Endothelial cell of umbilical vein (primary cell): ENCODE measurements around the gene TMIE. TPM values are rescaled to one million over a fixed set of nuclear protein-coding genes. Genes with fewer than 3 reads are reported as not detected.

Source experiments
- BruUV-seq: library from RNA; stranded (reverse); fragments of 400-500 nt; replicated peaks from 2 replicates; lab custom pipeline; 2021; lab: Mats Ljungman, UMichigan
- CTCF ChIA-PET: fragments of 300-600, 350-600 bp; sonication (Branson Sonifier 250); formaldehyde crosslinking; loops from one replicate; lab custom pipeline; 2021; ENCODE audit warnings: antibody characterized with exemption, inconsistent platforms; lab: Charles Lee
- POLR2A ChIA-PET: fragments of 300-600, 350-600 bp; sonication (Branson Sonifier 250); formaldehyde crosslinking; loops from one replicate; lab custom pipeline; 2021; ENCODE audit warnings: antibody characterized with exemption, inconsistent platforms; lab: Charles Lee
- DNase-seq: peaks from one replicate; pipeline ENCODE4 v3.0.0-alpha.2; 2011; ENCODE audit warnings: low read depth, low spot score
- FAIRE-seq: peaks from 2 replicates; lab custom pipeline; 2011; peaks lifted over from hg19 to GRCh38; lab: Jason Lieb, UNC
- H2AFZ ChIP-seq: 2 replicates; pipeline ENCODE4 v1.6.0; 2012; ENCODE audit warnings: low read depth, low read length, control low read depth, inconsistent platforms
- H3K27ac ChIP-seq: 2 replicates; pipeline ENCODE4 v1.5.1; 2011; ENCODE audit warnings: low read depth, mild to moderate bottlenecking, control low read depth, low read length, moderate library complexity; ENCODE audit not compliant: insufficient read depth
- H3K27me3 ChIP-seq, 2 experiments: 2 replicates each; pipeline versions ENCODE4 v1.6.0 to v1.6.1; 2011; ENCODE audit warnings: low read length in 2 of 2, mixed read lengths in 1 of 2; ENCODE audit not compliant: control insufficient read depth in 2 of 2, insufficient read depth in 2 of 2
- H3K36me3 ChIP-seq, 2 experiments: 2 replicates in 1 of 2; 3 replicates in 1 of 2; pipeline ENCODE4 v1.5.1; 2011; ENCODE audit warnings: low read length in 2 of 2, mild to moderate bottlenecking in 1 of 2, moderate library complexity in 1 of 2; ENCODE audit not compliant: control insufficient read depth in 2 of 2, insufficient read depth in 2 of 2; ENCODE audit errors: extremely low read depth in 1 of 2
- H3K4me1 ChIP-seq: 3 replicates; pipeline ENCODE4 v1.5.1; 2011; ENCODE audit warnings: mild to moderate bottlenecking, low read length; ENCODE audit not compliant: control insufficient read depth, insufficient read depth; ENCODE audit errors: extremely low read depth
- H3K4me2 ChIP-seq: 2 replicates; pipeline ENCODE4 v1.6.1; 2011; ENCODE audit warnings: low read length, control low read depth, mixed read lengths; ENCODE audit not compliant: insufficient read depth
- H3K4me3 ChIP-seq, 3 experiments: fragments of 200-600 bp in 1 of 3; sonication (generic), shearing (Covaris generic) in 1 of 3; replicated peaks in 1 of 3; 2 replicates each; pipeline ENCODE4 v1.5.1; 2011 to 2016; ENCODE audit warnings: control low read depth in 3 of 3, low read length in 3 of 3, mild to moderate bottlenecking in 2 of 3, inconsistent platforms in 1 of 3, low read depth in 1 of 3, moderate library complexity in 1 of 3; ENCODE audit not compliant: insufficient read depth in 1 of 3
- H3K79me2 ChIP-seq: 2 replicates; pipeline ENCODE4 v1.6.0; 2012; ENCODE audit warnings: low read length, inconsistent platforms; ENCODE audit not compliant: control insufficient read depth, insufficient read depth
- H3K9ac ChIP-seq: replicated peaks from 2 replicates; pipeline ENCODE3; 2011; ENCODE audit warnings: low read length, control low read depth; ENCODE audit not compliant: insufficient read depth; ENCODE audit errors: extremely low read depth
- H3K9me1 ChIP-seq: replicated peaks from 3 replicates; pipeline ENCODE4 v1.6.0; 2011; ENCODE audit warnings: mild to moderate bottlenecking, low read length; ENCODE audit not compliant: control insufficient read depth, insufficient read depth; ENCODE audit errors: extremely low read depth
- H3K9me3 ChIP-seq: replicated peaks from 2 replicates; pipeline ENCODE4 v1.5.1; 2012; ENCODE audit warnings: low read length, inconsistent platforms; ENCODE audit not compliant: control insufficient read depth, insufficient read depth
- H4K20me1 ChIP-seq: replicated peaks from 2 replicates; pipeline ENCODE3; 2011; ENCODE audit warnings: mild to moderate bottlenecking, low read length; ENCODE audit not compliant: control insufficient read depth, insufficient read depth; ENCODE audit errors: extremely low read depth
- EZH2 ChIP-seq: IDR thresholded peaks from 2 replicates; pipeline ENCODE4 v1.6.1; 2012; ENCODE audit warnings: borderline replicate concordance, low read depth, mild to moderate bottlenecking, moderate library complexity, low read length, inconsistent platforms; ENCODE audit not compliant: severe bottlenecking
- FOS ChIP-seq: IDR thresholded peaks from 2 replicates; pipeline ENCODE4 v1.6.1; 2011; ENCODE audit warnings: mild to moderate bottlenecking, low read length, moderate library complexity, borderline replicate concordance; ENCODE audit not compliant: insufficient read depth
- GATA2 ChIP-seq: IDR thresholded peaks from 2 replicates; pipeline ENCODE4 v1.7.0; 2011; ENCODE audit warnings: low read depth, mild to moderate bottlenecking, moderate library complexity, mixed read lengths, low read length; ENCODE audit not compliant: insufficient read length, insufficient read depth
- JUN ChIP-seq: IDR thresholded peaks from 2 replicates; pipeline ENCODE4 v1.6.1; 2011; ENCODE audit warnings: borderline replicate concordance, low read depth; ENCODE audit not compliant: insufficient read length, insufficient read depth
- MYC ChIP-seq: IDR thresholded peaks from one replicate; pipeline ENCODE4 v1.6.1; 2011; ENCODE audit warnings: mild to moderate bottlenecking, low read depth, low read length
- POLR2A ChIP-seq: IDR thresholded peaks from 2 replicates; pipeline ENCODE4 v1.6.1; 2012; ENCODE audit warnings: low read depth, mild to moderate bottlenecking, control low read depth, low read length
- POLR2AphosphoS5 ChIP-seq: IDR thresholded peaks from 2 replicates; pipeline ENCODE4 v1.6.1; 2012; ENCODE audit warnings: low read depth, mild to moderate bottlenecking, control low read depth, low read length, moderate library complexity; ENCODE audit not compliant: insufficient read depth
- dilution Hi-C: fragments of 300-500 bp; cut with MboI; formaldehyde crosslinking; loops from one replicate; pipeline ENCODE4 v1.15.0; 2019; ENCODE audit warnings: low sequenced_read_pairs; ENCODE audit not compliant: extremely low pct_ligation_motif_present
- intact Hi-C: fragments of 100-400 bp; cut with micrococcal nuclease; formaldehyde crosslinking; loops from one replicate; pipeline ENCODE4 v1.10.0; 2022
- polyA plus RNA-seq, 4 experiments: library from polyadenylated mRNA; depleted of rRNA in 3 of 4; stranded (reverse) in 3 of 4; unstranded in 1 of 4; fragments of >200 nt; gene quantifications; 2 replicates each; pipeline versions ENCODE4 v1.2.1 to v1.2.3, GENCODE V29; 2011 to 2012; ENCODE audit warnings: missing spikeins in 1 of 4
- total RNA-seq: library from RNA; stranded (reverse); gene quantifications from 2 replicates; pipeline ENCODE4 v1.2.3, GENCODE V29; 2021
- TF ChIP-seq, protein P1 (sequence below): IDR thresholded peaks from 2 replicates; pipeline ENCODE4 v1.6.1; 2011; ENCODE audit not compliant: insufficient read depth, insufficient read length
- TF ChIP-seq, protein P2 (sequence below), 2 donors: IDR thresholded peaks; 1 replicate in 1 of 2; 2 replicates in 1 of 2; pipeline ENCODE4 v1.5.1; 2011; ENCODE audit warnings: low read length in 2 of 2, mild to moderate bottlenecking in 2 of 2, moderate library complexity in 2 of 2, control low read depth in 1 of 2, inconsistent platforms in 1 of 2, low read depth in 1 of 2; ENCODE audit not compliant: insufficient read depth in 1 of 2; ENCODE audit errors: extremely low read depth in 1 of 2

Gene TMIE
- total and polyA plus RNA-seq, 2 donors (not counting 3 experiments of a cell fraction or from before 2014, with no cell fraction given), result 0.15 to 0.27 TPM

DNA sequence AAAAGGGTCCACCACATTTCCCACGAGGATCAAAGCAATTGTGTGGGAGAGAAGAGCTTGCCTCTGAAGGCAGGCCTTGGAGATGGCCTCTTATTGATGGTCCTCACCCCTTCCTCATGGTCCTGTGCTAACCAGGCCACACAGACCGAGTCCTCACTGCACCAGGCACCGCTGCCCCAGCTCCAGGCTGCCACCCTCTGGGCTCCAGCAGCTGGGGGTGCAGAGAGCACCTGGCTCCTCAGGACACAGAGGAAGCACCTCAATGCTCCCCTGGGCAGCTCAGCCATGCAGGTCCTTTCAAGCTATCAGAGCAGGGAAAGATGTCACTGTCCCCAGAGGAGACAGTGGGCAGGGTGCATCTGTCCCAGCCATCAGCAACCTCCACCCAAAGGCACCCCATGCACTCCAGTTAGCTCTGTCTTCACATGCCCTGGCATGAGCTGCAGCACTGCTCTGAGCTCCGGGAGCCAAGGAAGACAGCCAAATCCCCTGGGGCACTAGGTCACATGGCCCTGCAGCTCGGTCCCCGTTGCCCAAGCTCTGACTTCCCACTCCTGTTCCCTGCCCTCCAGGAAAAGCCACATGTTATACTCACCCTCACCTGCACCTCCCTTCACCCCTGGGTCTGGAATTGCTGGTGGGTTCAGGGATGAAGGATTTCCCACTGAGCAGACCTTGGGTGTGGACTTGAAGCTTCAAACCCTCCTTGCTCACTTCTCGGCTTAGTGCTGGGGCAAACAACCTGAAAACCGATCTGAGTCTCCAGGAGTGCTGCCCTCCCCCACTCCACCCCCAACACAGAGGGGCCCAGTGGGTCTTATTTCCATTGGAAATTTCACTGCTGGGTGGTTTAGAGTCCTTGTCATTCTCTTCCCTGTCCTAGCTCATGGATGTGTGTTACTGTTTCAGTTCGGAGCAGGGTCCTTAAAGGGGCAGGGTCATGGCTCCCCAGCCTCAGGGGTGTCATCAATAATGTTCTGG, 40.4 kb upstream of the TMIE start:
- Histone ChIP-seq H3K4me3 (no peak overlapping the region), H3K27ac (no peak overlapping the region), H3K27me3 (no peaks in the 10 kb centered on the region), H3K79me2 (no peaks in the 10 kb centered on the region), H2AFZ (no peak overlapping the region), H4K20me1 (no peaks in the 10 kb centered on the region), H3K36me3 (no peaks in the 10 kb centered on the region), H3K4me2 (no peak overlapping the region), H3K9me3 (no peaks in the 10 kb centered on the region), H3K4me1 (no peaks in the 10 kb centered on the region), H3K9ac (no peak overlapping the region), H3K9me1 (no peaks in the 10 kb centered on the region)
- dilution Hi-C loops, result no loop called here
- CTCF ChIA-PET, result interaction anchor here (1.9 to 2.7 kb wide), 2 partner anchors 31 to 172 kb away, joined by 8 to 14 read pairs; no protein-coding TSS in a partner anchor
- FAIRE-seq (no peak), DNase-seq (no peak)
- BruUV-seq, result no TSS peak
- TF ChIP-seq POLR2AphosphoS5, result no peak
- no peak for TF ChIP-seq EZH2
- TF ChIP-seq JUN, result no peak
- no peak for TF ChIP-seq POLR2A
- TF ChIP-seq GATA2, result no peak
- TF ChIP-seq, protein P1, sequence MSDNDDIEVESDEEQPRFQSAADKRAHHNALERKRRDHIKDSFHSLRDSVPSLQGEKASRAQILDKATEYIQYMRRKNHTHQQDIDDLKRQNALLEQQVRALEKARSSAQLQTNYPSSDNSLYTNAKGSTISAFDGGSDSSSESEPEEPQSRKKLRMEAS, result no peak
- TF ChIP-seq MYC, result no peak
- TF ChIP-seq, protein P2, sequence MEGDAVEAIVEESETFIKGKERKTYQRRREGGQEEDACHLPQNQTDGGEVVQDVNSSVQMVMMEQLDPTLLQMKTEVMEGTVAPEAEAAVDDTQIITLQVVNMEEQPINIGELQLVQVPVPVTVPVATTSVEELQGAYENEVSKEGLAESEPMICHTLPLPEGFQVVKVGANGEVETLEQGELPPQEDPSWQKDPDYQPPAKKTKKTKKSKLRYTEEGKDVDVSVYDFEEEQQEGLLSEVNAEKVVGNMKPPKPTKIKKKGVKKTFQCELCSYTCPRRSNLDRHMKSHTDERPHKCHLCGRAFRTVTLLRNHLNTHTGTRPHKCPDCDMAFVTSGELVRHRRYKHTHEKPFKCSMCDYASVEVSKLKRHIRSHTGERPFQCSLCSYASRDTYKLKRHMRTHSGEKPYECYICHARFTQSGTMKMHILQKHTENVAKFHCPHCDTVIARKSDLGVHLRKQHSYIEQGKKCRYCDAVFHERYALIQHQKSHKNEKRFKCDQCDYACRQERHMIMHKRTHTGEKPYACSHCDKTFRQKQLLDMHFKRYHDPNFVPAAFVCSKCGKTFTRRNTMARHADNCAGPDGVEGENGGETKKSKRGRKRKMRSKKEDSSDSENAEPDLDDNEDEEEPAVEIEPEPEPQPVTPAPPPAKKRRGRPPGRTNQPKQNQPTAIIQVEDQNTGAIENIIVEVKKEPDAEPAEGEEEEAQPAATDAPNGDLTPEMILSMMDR (IDR thresholded peaks at IDR 0.05; ENCODE audit: extremely low read depth in 1 of 2, insufficient read depth in 1 of 2, low read depth in 1 of 2, low read length in 2 of 2), result no peak
- no peak for TF ChIP-seq FOS
- POLR2A ChIA-PET, result no interaction called here
- intact Hi-C loops, result no loop called here
